PC-3 (cell line): Measurements from ENCODE around the gene DBNL. TPM values are rescaled to one million over a fixed set of nuclear protein-coding genes. Genes with fewer than 3 reads are reported as not detected.

Experiments
- ATAC-seq: fragments of 200-7000 bp; cut with Tn5 transposase; 2 replicates; pipeline ENCODE4 v1.9.1; 2020; ENCODE audit warnings: mild to moderate bottlenecking, moderate library complexity
- BruUV-seq: library from RNA; stranded (reverse); fragments of 400-500 nt; replicated peaks from 2 replicates; lab custom pipeline; 2021; lab: Mats Ljungman, UMichigan
- CTCF ChIA-PET: fragments of 300-600 bp; sonication (Branson Sonifier 250); formaldehyde crosslinking; loops from one replicate; lab custom pipeline; 2022; ENCODE audit warnings: antibody characterized with exemption; lab: Charles Lee
- POLR2A ChIA-PET: fragments of 300-600 bp; sonication (Branson Sonifier 250); formaldehyde crosslinking; loops from one replicate; lab custom pipeline; 2022; ENCODE audit warnings: antibody characterized with exemption; ENCODE audit not compliant: unreplicated experiment; lab: Charles Lee
- DNase-seq: peaks from one replicate; pipeline ENCODE4 v3.0.0-alpha.2; 2015
- H2AFZ ChIP-seq: fragments of 300-600 bp; sonication (generic); 2 replicates; pipeline ENCODE4 v1.6.0; 2016; ENCODE audit warnings: antibody characterized with exemption, low read length
- H3F3A ChIP-seq: fragments of 300-600 bp; sonication (generic); one replicate; pipeline ENCODE4 v1.6.0; 2017; ENCODE audit warnings: antibody characterized with exemption, low read length, control low read depth, mild to moderate bottlenecking; ENCODE audit not compliant: unreplicated experiment
- H3K27ac ChIP-seq: fragments of 300-600 bp; sonication (generic); 2 replicates; pipeline ENCODE4 v1.5.1; 2016; ENCODE audit warnings: mild to moderate bottlenecking, low read length
- H3K27me3 ChIP-seq: fragments of 300-600 bp; sonication (generic); 2 replicates; pipeline ENCODE4 v1.6.1; 2016; ENCODE audit warnings: low read length, mixed read lengths
- H3K36me3 ChIP-seq: fragments of 300-600 bp; sonication (generic); 2 replicates; pipeline ENCODE4 v1.6.1; 2016; ENCODE audit warnings: low read depth, mixed run types, low read length, mixed read lengths
- H3K4me1 ChIP-seq: fragments of 300-600 bp; sonication (generic); 2 replicates; pipeline ENCODE4 v1.5.1; 2016; ENCODE audit warnings: low read length; ENCODE audit not compliant: insufficient read depth
- H3K4me2 ChIP-seq: fragments of 300-600 bp; sonication (generic); 2 replicates; pipeline ENCODE4 v1.6.0; 2016; ENCODE audit warnings: low read length
- H3K4me3 ChIP-seq: fragments of 300-600 bp; sonication (generic); 2 replicates; pipeline ENCODE4 v1.5.1; 2016; ENCODE audit warnings: mild to moderate bottlenecking, low read length, mixed read lengths
- H3K79me2 ChIP-seq: fragments of 300-600 bp; sonication (generic); 2 replicates; pipeline ENCODE4 v1.6.1; 2017; ENCODE audit warnings: low read length, mixed read lengths
- H3K9ac ChIP-seq: fragments of 300-600 bp; sonication (generic); 2 replicates; pipeline ENCODE4 v1.6.0; 2016; ENCODE audit warnings: mild to moderate bottlenecking, low read length
- H3K9me2 ChIP-seq: fragments of 300-600 bp; sonication (generic); replicated peaks from 2 replicates; pipeline ENCODE4 v1.6.1; 2016; ENCODE audit warnings: mixed run types, low read length, mixed read lengths
- H3K9me3 ChIP-seq: fragments of 300-600 bp; sonication (generic); 2 replicates; pipeline ENCODE4 v1.6.1; 2016; ENCODE audit warnings: low read length, mixed read lengths
- H4K20me1 ChIP-seq: fragments of 300-600 bp; sonication (generic); 2 replicates; pipeline ENCODE4 v1.6.1; 2016; ENCODE audit warnings: low read length, mixed read lengths
- EZH2 ChIP-seq: fragments of 300-600 bp; sonication (generic); IDR thresholded peaks from one replicate; pipeline ENCODE4 v1.6.1; 2017; ENCODE audit warnings: antibody characterized with exemption, mild to moderate bottlenecking, low read length; ENCODE audit not compliant: unreplicated experiment
- EZH2phosphoT487 ChIP-seq: fragments of 300-600 bp; sonication (generic); IDR thresholded peaks from 2 replicates; pipeline ENCODE4 v1.6.1; 2018; ENCODE audit warnings: mild to moderate bottlenecking, antibody characterized with exemption, low read length, borderline replicate concordance
- intact Hi-C: fragments of 100-400 bp; cut with micrococcal nuclease; formaldehyde crosslinking; loops from 2 replicates; pipeline ENCODE4 v1.9.0; 2023
- total RNA-seq: library from RNA; depleted of rRNA; stranded (reverse); fragments of >200 nt; gene quantifications from 2 replicates; pipeline ENCODE4 v1.2.3, GENCODE V29; 2014
- TF ChIP-seq, protein P1 (sequence below): fragments of 300-600 bp; sonication (generic); conservative IDR thresholded peaks from 2 replicates; pipeline ENCODE4 v1.5.1; 2017; ENCODE audit warnings: antibody characterized with exemption, low read depth, mild to moderate bottlenecking, low read length

The DBNL gene
- total RNA-seq, 1 experiment from 2014 or later = 108 TPM

DNA sequence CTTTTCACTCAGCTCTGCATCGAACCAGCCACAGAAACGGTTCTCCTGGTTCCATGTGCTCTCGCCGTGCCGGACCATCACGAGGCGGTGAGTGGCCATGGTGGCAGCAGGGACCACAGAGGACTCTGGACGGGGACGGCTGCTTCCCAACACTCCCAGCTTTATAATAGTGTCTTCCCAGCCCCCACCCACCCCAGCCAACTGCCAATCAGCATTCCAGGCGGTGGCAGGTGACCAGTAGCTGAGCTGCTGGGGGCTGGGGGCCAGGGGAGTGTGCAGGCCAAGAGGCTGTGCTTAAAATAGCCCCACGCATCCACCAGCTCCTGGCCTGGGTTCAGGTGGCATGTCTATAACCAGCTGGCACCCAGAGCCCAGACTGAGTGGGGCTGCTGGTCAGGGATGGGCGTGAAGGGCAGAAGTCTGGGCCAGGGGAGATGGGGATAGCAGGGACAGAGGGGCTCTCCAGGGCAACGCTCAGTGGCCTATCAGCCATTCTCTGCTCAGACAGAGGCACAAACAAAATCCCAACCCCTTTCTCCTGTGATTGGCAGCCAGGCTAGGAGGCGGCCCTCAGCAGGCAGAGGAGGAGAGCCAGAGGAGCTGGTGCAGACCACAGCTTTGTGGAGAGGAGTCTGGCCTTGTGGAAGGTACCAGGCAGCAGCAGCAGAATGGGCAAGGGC is 21.1 kb downstream of the DBNL start, which contains the start of gene PGAM2:
Gene PGAM2, minus strand, starts transcription at position 137 of the 680 bp plus-strand sequence. Its CDS starts 38 bp downstream, at position 99.
- Histone ChIP-seq H4K20me1 (no peaks in the 10 kb centered on the region), H3K36me3 (peaks cover 7% of the 10 kb centered on the region; the same call in 1 of the 2 replicates), H3K27me3 (no peaks in the 10 kb centered on the region), H3K4me1 (no peaks in the 10 kb centered on the region; the same call in 1 of the 2 replicates), H2AFZ (no peak within 1 kb of the TSS), H3K9me2 (no peaks in the 10 kb centered on the region), H3K4me2 (no peak within 1 kb of the TSS), H3K9ac (no peak within 1 kb of the TSS), H3F3A (peaks cover 7% of the 10 kb centered on the region), H3K9me3 (no peaks in the 10 kb centered on the region), H3K4me3 (no peak within 1 kb of the TSS), H3K27ac (no peak within 1 kb of the TSS), H3K79me2 (no peaks in the 10 kb centered on the region)
- BruUV-seq = no TSS peak
- no peak for DNase-seq
- ChIA-PET CTCF (no interaction called here), POLR2A (interaction anchor here (0.5 to 0.6 kb wide), 3 partner anchors 544 to 1058 kb away, joined by 3 to 13 read pairs (median 3); no protein-coding TSS in a partner anchor)
- intact Hi-C loops = no loop called here
- ATAC-seq = peak; percentile 39
- TF ChIP-seq EZH2phosphoT487 = no peak
- TF ChIP-seq EZH2 = no peak
- TF ChIP-seq, protein P1, sequence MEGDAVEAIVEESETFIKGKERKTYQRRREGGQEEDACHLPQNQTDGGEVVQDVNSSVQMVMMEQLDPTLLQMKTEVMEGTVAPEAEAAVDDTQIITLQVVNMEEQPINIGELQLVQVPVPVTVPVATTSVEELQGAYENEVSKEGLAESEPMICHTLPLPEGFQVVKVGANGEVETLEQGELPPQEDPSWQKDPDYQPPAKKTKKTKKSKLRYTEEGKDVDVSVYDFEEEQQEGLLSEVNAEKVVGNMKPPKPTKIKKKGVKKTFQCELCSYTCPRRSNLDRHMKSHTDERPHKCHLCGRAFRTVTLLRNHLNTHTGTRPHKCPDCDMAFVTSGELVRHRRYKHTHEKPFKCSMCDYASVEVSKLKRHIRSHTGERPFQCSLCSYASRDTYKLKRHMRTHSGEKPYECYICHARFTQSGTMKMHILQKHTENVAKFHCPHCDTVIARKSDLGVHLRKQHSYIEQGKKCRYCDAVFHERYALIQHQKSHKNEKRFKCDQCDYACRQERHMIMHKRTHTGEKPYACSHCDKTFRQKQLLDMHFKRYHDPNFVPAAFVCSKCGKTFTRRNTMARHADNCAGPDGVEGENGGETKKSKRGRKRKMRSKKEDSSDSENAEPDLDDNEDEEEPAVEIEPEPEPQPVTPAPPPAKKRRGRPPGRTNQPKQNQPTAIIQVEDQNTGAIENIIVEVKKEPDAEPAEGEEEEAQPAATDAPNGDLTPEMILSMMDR = no peak

DNA sequence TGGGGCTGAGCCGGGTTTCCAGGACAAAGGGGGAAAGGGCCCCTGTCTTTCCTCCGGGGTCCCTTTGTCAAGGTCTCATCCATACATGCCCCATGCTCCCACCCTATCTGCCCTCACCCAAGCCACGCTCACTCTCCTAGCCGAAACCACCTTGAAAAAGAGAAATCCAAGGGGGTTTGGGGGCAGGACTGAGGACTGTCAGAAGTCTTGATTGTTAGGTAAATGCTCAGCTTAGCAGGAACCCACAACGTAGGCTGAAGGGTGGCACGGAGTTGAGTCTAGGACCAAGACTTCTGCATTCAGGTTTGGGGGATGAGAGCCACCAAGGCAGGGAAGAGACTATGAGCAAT is 21.6 kb downstream of the DBNL start:
- CTCF ChIA-PET = no interaction called here
- intact Hi-C loops = no loop called here
- H3K9me2 ChIP-seq = no peaks in the 10 kb centered on the region
- no peak overlapping the region for H3K4me2 ChIP-seq
- no peak overlapping the region for H3K4me3 ChIP-seq
- H3K79me2 ChIP-seq = no peaks in the 10 kb centered on the region
- no peak overlapping the region for H2AFZ ChIP-seq
- no peak overlapping the region for H3K9ac ChIP-seq
- H3K27ac ChIP-seq = no peak overlapping the region
- DNase-seq (no peak), ATAC-seq (no peak; the same call in 1 of the 2 replicates)
- H3F3A ChIP-seq = peaks cover 7% of the 10 kb centered on the region
- H3K27me3 ChIP-seq = no peaks in the 10 kb centered on the region
- no TSS peak for BruUV-seq
- H3K36me3 ChIP-seq = peaks cover 6% of the 10 kb centered on the region; the same call in 1 of the 2 replicates
- no peaks in the 10 kb centered on the region for H3K9me3 ChIP-seq
- POLR2A ChIA-PET = interaction anchor here (0.6 kb wide), 2 partner anchors 543 to 1059 kb away, joined by 3 to 13 read pairs; no protein-coding TSS in a partner anchor
- H4K20me1 ChIP-seq = no peaks in the 10 kb centered on the region
- no peak for TF ChIP-seq EZH2phosphoT487
- no peak for TF ChIP-seq EZH2
- TF ChIP-seq, protein P1 = no peak
- H3K4me1 ChIP-seq = peaks cover 5% of the 10 kb centered on the region

DNA sequence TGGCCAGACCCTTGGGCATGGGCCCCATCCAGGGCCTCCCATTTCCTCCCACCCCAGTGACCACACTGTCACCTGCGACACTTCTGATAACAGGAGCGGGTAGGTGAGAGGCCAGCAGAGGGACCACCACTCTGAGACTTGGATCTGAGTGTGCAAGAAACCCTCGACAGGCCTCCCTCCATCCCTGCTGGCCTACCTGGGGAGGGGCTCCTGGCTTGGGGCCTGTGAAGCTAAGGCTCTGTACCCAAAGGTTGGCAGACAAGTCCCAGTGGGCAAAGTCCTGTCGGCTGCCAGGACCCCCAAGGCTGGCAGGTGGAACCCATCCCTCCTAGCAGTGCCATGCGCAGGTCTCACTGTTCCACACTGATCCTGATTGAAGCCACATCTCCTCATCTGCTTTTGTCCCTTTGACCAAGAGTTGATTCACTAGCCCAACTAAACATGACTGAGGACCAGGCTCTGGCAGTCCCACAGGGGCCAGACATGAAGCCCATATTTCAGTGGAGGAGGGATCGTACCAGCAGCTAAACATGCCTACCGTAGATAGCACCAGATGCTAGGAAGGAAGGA is 22.1 kb downstream of the DBNL start:
- no peak overlapping the region for H3K4me2 ChIP-seq
- DNase-seq = no peak
- intact Hi-C loops = no loop called here
- TF ChIP-seq, protein P1 = no peak
- TF ChIP-seq EZH2 (no peak), EZH2phosphoT487 (no peak)
- H3F3A ChIP-seq = peaks cover 7% of the 10 kb centered on the region
- H4K20me1 ChIP-seq = no peaks in the 10 kb centered on the region
- no peaks in the 10 kb centered on the region for H3K9me2 ChIP-seq
- H3K9me3 ChIP-seq = no peaks in the 10 kb centered on the region
- ChIA-PET CTCF (no interaction called here), POLR2A (interaction anchor here (0.6 kb wide), 2 partner anchors 543 to 1059 kb away, joined by 3 to 13 read pairs; no protein-coding TSS in a partner anchor)
- no peak overlapping the region for H3K9ac ChIP-seq
- no peak overlapping the region for H3K27ac ChIP-seq
- H3K27me3 ChIP-seq = no peaks in the 10 kb centered on the region
- peaks cover 1% of the 10 kb centered on the region; the same call in 1 of the 2 replicates for H3K36me3 ChIP-seq
- peaks cover 10% of the 10 kb centered on the region for H3K4me1 ChIP-seq
- no peak overlapping the region for H2AFZ ChIP-seq
- no peaks in the 10 kb centered on the region for H3K79me2 ChIP-seq
- no peak for ATAC-seq
- BruUV-seq = no TSS peak
- H3K4me3 ChIP-seq = no peak overlapping the region
